Endothelial cell (in vitro differentiated cells): ENCODE results near the gene DNAJC30. TPM values are rescaled to one million over a fixed set of nuclear protein-coding genes. Genes with fewer than 3 reads are reported as not detected.
"Not testable (repeated sequence)": the region's sequence is repeated elsewhere in the genome, so short reads cannot be mapped to it uniquely, and the experiment has no call there.

Source experiments
- DNase-seq: peaks from one replicate; pipeline ENCODE4 v3.0.0; 2021; ENCODE audit warnings: low spot score
- H3K27ac Mint-ChIP-seq: one replicate; pipeline ENCODE4 v1.8.0; 2021; ENCODE audit warnings: mixed read lengths, inconsistent platforms; ENCODE audit not compliant: unreplicated experiment
- H3K27me3 Mint-ChIP-seq: one replicate; pipeline ENCODE4 v1.8.0; 2021; ENCODE audit warnings: mild to moderate bottlenecking, moderate library complexity, mixed read lengths, inconsistent platforms; ENCODE audit not compliant: unreplicated experiment
- H3K36me3 Mint-ChIP-seq: one replicate; pipeline ENCODE4 v1.8.0; 2021; ENCODE audit warnings: mild to moderate bottlenecking, low read depth, mixed read lengths, inconsistent platforms; ENCODE audit not compliant: unreplicated experiment
- H3K4me1 Mint-ChIP-seq: one replicate; pipeline ENCODE4 v1.8.0; 2021; ENCODE audit warnings: mild to moderate bottlenecking, mixed read lengths, inconsistent platforms; ENCODE audit not compliant: unreplicated experiment
- H3K4me3 Mint-ChIP-seq: one replicate; pipeline ENCODE4 v1.8.0; 2021; ENCODE audit warnings: mild to moderate bottlenecking, mixed read lengths, inconsistent platforms; ENCODE audit not compliant: unreplicated experiment
- H3K9me3 Mint-ChIP-seq: one replicate; pipeline ENCODE4 v1.8.0; 2021; ENCODE audit warnings: mixed read lengths, inconsistent platforms; ENCODE audit not compliant: unreplicated experiment
- total RNA-seq: library from RNA; stranded (reverse); fragmentation: NEBNext Ultra II Directional; extraction: Animal tissue kit (Norgen Biotek cat#: 25700); gene quantifications from one replicate; pipeline ENCODE4 v1.2.1, GENCODE V29; 2021; ENCODE audit not compliant: unreplicated experiment
- TF ChIP-seq, protein P1 (sequence below): fragments of 200-600 bp; sonication (generic); IDR thresholded peaks from one replicate; pipeline ENCODE4 v1.5.0; 2021; ENCODE audit warnings: antibody characterized with exemption; ENCODE audit not compliant: unreplicated experiment

The DNAJC30 gene
- total RNA-seq, 1 donor from 2014 or later: 10.3 TPM

DNA sequence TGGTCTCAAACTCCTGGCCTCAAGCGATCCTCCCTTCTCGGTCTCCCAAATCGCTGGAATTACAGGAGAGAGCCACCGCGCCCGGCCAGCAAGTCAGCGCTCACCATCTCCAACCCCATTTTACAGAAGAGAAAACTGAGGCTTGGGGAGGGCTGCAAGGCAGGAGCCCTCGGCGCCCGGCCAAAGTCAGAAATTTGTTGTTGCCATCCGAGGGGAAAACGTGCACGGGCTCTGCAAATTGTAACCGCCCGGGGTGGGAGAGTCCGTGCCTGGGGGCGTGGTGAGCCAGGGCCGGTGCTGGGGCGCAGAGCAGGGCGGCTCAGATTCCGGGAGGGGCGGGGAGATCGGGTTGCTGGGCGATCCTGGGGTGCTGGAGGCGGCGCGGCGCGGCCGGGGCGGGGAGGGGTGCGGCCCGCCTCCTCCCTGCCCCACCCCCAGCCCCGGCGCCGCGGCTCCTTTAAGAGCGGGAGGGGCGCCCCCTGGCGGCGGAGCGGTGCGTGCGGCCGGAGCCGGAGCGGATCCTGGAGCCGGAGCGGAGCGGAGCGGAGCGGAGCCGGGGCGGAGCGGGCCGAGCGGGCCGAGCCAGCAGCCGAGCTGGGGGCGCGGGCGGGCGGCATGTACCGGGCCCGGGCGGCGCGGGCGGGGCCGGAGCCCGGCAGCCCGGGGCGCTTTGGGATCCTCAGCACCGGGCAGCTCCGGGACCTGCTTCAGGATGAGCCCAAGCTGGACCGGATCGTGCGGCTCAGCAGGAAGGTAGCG lies 15.7 kb downstream of the DNAJC30 start, which contains the start of gene VPS37D:
Gene VPS37D (plus strand): TSS at position 488 of the 759 bp plus-strand sequence. CDS start 128 bp downstream, at position 616.
- peak within 1 kb of the TSS; percentile 97 for H3K4me3 Mint-ChIP-seq
- peak; percentile 97 for DNase-seq
- peaks cover 17% of the 10 kb centered on the region for H3K4me1 Mint-ChIP-seq
- TF ChIP-seq, protein P1, sequence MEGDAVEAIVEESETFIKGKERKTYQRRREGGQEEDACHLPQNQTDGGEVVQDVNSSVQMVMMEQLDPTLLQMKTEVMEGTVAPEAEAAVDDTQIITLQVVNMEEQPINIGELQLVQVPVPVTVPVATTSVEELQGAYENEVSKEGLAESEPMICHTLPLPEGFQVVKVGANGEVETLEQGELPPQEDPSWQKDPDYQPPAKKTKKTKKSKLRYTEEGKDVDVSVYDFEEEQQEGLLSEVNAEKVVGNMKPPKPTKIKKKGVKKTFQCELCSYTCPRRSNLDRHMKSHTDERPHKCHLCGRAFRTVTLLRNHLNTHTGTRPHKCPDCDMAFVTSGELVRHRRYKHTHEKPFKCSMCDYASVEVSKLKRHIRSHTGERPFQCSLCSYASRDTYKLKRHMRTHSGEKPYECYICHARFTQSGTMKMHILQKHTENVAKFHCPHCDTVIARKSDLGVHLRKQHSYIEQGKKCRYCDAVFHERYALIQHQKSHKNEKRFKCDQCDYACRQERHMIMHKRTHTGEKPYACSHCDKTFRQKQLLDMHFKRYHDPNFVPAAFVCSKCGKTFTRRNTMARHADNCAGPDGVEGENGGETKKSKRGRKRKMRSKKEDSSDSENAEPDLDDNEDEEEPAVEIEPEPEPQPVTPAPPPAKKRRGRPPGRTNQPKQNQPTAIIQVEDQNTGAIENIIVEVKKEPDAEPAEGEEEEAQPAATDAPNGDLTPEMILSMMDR: peak; percentile 96
- H3K36me3 Mint-ChIP-seq: peaks cover 13% of the 10 kb centered on the region
- no peak within 1 kb of the TSS for H3K27ac Mint-ChIP-seq
- peaks cover 11% of the 10 kb centered on the region for H3K27me3 Mint-ChIP-seq
- no peaks in the 10 kb centered on the region for H3K9me3 Mint-ChIP-seq

DNA sequence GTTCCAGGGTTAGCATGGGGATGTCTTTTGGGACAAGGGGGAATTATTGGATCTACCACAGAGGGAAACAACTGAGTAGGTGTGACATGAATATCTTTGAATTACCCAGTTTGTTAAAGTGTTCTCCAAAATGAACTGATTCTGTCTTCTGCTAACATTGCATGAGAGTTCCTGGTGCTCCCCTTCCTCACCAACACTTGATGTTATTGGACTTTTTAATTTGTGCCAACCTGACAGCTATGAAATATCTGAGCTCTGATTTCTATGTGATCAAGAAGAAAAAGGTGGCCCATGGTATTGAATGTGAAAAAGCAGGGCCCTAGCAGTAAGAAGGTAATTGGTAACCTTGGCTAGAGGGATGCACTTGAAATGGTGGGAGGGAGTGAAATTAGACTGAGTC lies 20.2 kb downstream of the DNAJC30 start:
- no peaks in the 10 kb centered on the region for H3K27me3 Mint-ChIP-seq
- H3K4me1 Mint-ChIP-seq: peaks cover 7% of the 10 kb centered on the region
- no peak for DNase-seq
- TF ChIP-seq, protein P1: no peak
- no peaks in the 10 kb centered on the region for H3K9me3 Mint-ChIP-seq
- H3K4me3 Mint-ChIP-seq: peak overlapping the region; percentile 19
- H3K36me3 Mint-ChIP-seq: peaks cover 6% of the 10 kb centered on the region
- H3K27ac Mint-ChIP-seq: no peak overlapping the region

DNA sequence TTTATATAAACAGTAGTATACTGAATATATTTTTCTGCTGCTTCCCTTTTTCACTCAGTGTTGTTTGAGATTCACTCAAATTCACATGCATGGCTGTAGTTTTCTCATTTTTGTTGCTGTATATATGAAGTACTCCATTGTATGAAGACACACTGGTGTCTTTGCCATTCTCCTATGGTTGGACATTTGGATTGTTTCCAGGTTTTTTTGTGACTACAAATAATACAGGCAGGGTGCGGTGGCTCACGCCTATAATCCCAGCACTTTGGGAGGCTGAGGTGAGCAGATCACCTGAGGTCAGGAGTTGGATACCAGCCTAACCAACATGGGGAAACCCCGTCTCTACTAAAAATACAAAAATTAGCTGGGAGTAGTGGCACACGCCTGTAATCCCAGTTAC lies 22.7 kb downstream of the DNAJC30 start:
- not testable (repeated sequence) for H3K36me3 Mint-ChIP-seq, H3K27ac Mint-ChIP-seq, DNase-seq, H3K9me3 Mint-ChIP-seq, H3K4me3 Mint-ChIP-seq, H3K4me1 Mint-ChIP-seq, H3K27me3 Mint-ChIP-seq

DNA sequence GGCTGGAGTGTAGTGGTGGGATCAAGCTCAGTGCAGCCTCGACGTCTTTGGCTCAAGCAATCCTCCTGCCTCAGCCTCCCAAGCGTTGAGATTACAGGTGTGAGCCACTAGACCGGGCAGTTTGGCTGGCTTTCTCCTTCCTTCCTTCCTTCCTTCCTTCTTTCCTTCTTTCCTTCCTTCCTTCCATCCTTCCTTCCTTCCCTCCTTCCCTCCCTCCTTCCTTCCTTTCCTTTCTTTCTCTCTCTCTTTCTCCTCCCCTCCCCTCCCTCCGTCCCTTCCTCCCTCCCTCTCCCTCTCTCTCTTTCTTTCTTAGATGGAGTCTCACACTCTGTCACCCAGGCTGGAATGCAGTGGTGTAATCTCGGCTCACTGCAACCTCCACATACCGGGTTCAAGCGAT lies 23.3 kb downstream of the DNAJC30 start:
- H3K4me3 Mint-ChIP-seq: no peak overlapping the region
- no peak overlapping the region for H3K27ac Mint-ChIP-seq
- TF ChIP-seq, protein P1: no peak
- DNase-seq: no peak
- peaks cover 5% of the 10 kb centered on the region for H3K4me1 Mint-ChIP-seq
- H3K36me3 Mint-ChIP-seq: peaks cover 6% of the 10 kb centered on the region
- no peaks in the 10 kb centered on the region for H3K9me3 Mint-ChIP-seq
- no peaks in the 10 kb centered on the region for H3K27me3 Mint-ChIP-seq

DNA sequence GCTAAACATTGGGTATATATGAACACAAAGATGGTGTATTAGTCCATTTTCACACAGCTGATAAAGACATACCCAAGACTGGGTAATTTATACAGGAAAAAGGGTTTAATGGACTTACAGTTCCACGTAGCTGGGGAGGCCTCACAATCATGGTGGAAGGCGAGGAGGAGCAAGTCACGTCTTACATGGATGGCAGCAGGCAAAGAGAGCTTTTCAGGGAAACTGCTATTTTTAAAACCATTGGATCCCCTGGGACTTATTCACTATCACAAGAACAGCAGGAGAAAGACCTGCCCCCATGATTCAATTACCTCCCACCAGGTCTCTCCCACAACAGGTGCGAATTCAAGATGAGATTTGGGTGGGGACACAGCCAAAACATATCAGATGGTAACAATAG lies 27.9 kb downstream of the DNAJC30 start:
- not testable (repeated sequence) for H3K9me3 Mint-ChIP-seq, H3K27ac Mint-ChIP-seq, H3K4me1 Mint-ChIP-seq, H3K27me3 Mint-ChIP-seq, H3K4me3 Mint-ChIP-seq, DNase-seq, H3K36me3 Mint-ChIP-seq

DNA sequence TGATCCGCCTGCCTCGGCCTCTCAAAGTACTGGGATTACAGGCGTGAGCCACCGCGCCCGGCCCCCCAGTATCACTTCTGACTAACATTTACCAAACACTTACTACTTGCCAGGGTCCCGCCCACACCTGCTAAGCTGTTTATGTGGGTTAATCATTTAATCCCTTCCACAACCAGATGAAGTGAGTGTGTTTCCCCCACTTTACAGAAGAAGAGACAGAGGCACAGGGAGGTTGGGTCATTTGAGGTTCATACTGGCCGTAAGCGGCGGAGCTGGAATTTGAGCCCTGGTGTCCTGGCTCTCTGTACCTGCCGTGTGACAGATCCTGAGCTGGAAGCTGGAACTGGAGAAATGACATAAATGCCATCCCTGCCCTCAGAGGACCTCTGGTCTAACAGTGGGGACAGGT lies 30.7 kb downstream of the DNAJC30 start:
- TF ChIP-seq, protein P1: no peak
- Mint-ChIP-seq H3K27me3 (peaks cover 16% of the 10 kb centered on the region), H3K9me3 (no peaks in the 10 kb centered on the region), H3K4me1 (peaks cover 9% of the 10 kb centered on the region), H3K4me3 (no peak overlapping the region), H3K36me3 (no peaks in the 10 kb centered on the region), H3K27ac (no peak overlapping the region)
- DNase-seq: no peak
